ENCODE results near the gene UBXN4. TPM values are rescaled to one million over a fixed set of nuclear protein-coding genes. Genes with fewer than 3 reads are reported as not detected.
A peak's percentile ranks its signal among the peaks of the same experiment; 100 is the strongest.

The UBXN4 gene
- total and polyA plus RNA-seq, 2 of the 13 experiments (the other 11 are each of a cell fraction or from before 2014, with no cell fraction given): 74.2 to 104 TPM

GRCh38 chr2:135741395-135742324, at the start of gene UBXN4 (continued):
- TF ChIP-seq RFX5 (IDR thresholded peaks at IDR 0.05; ENCODE audit: low read depth, low read length) (peak; percentile 55), JUND (CRISPR knock-in tag; IDR thresholded peaks at IDR 0.05) (peak; percentile 97), MED8 (CRISPR knock-in tag; IDR thresholded peaks at IDR 0.05; ENCODE audit: insufficient replicate concordance) (peak; percentile 23), GATAD1 (CRISPR knock-in tag; IDR thresholded peaks at IDR 0.05) (peak; percentile 80), GMEB2 (CRISPR knock-in tag; IDR thresholded peaks at IDR 0.05; ENCODE audit: low read depth) (peak; percentile 95), ZNF484 (CRISPR knock-in tag; IDR thresholded peaks at IDR 0.05; ENCODE audit: borderline replicate concordance, low read depth) (no peak), ZNF414 (CRISPR knock-in tag; IDR thresholded peaks at IDR 0.05) (no peak; the same call in none of the 2 replicates), AGO1 (IDR thresholded peaks at IDR 0.05; ENCODE audit: low read depth, low read length, poor library complexity, severe bottlenecking) (peak; percentile 48), SETDB1 (CRISPR knock-in tag; IDR thresholded peaks at IDR 0.05; ENCODE audit: borderline replicate concordance) (0 out of 2 replicates have a peak, but pooled peaks have one; percentile 58), ZC3H13 (CRISPR knock-in tag; IDR thresholded peaks at IDR 0.05) (peak; percentile 58; the same call in 1 of the 2 replicates), AKAP8 (CRISPR knock-in tag; IDR thresholded peaks at IDR 0.05) (peak; percentile 45; the same call in 1 of the 2 replicates), NBN (conservative IDR thresholded peaks at IDR 0.05) (no peak), HHEX (CRISPR knock-in tag; IDR thresholded peaks at IDR 0.05) (no peak), CBFB (CRISPR knock-in tag; IDR thresholded peaks at IDR 0.05) (peak; percentile 78; the same call in 1 of the 2 replicates), ZBTB1 (CRISPR knock-in tag; IDR thresholded peaks at IDR 0.05; ENCODE audit: borderline replicate concordance) (no peak; the same call in 1 of the 2 replicates)
- TF ChIP-seq, protein P1, sequence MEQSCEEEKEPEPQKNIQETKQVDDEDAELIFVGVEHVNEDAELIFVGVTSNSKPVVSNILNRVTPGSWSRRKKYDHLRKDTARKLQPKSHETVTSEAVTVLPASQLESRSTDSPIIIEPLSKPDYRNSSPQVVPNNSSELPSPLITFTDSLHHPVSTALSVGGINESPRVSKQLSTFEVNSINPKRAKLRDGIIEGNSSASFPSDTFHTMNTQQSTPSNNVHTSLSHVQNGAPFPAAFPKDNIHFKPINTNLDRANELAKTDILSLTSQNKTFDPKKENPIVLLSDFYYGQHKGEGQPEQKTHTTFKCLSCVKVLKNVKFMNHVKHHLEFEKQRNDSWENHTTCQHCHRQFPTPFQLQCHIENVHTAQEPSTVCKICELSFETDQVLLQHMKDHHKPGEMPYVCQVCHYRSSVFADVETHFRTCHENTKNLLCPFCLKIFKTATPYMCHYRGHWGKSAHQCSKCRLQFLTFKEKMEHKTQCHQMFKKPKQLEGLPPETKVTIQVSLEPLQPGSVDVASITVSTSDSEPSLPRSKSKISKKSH (CRISPR knock-in tag; IDR thresholded peaks at IDR 0.05; ENCODE audit: borderline replicate concordance): peak; percentile 72
- TF ChIP-seq, protein P2, sequence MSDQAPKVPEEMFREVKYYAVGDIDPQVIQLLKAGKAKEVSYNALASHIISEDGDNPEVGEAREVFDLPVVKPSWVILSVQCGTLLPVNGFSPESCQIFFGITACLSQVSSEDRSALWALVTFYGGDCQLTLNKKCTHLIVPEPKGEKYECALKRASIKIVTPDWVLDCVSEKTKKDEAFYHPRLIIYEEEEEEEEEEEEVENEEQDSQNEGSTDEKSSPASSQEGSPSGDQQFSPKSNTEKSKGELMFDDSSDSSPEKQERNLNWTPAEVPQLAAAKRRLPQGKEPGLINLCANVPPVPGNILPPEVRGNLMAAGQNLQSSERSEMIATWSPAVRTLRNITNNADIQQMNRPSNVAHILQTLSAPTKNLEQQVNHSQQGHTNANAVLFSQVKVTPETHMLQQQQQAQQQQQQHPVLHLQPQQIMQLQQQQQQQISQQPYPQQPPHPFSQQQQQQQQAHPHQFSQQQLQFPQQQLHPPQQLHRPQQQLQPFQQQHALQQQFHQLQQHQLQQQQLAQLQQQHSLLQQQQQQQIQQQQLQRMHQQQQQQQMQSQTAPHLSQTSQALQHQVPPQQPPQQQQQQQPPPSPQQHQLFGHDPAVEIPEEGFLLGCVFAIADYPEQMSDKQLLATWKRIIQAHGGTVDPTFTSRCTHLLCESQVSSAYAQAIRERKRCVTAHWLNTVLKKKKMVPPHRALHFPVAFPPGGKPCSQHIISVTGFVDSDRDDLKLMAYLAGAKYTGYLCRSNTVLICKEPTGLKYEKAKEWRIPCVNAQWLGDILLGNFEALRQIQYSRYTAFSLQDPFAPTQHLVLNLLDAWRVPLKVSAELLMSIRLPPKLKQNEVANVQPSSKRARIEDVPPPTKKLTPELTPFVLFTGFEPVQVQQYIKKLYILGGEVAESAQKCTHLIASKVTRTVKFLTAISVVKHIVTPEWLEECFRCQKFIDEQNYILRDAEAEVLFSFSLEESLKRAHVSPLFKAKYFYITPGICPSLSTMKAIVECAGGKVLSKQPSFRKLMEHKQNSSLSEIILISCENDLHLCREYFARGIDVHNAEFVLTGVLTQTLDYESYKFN (CRISPR knock-in tag; conservative IDR thresholded peaks at IDR 0.05): peak; percentile 32
- TF ChIP-seq, protein P3, sequence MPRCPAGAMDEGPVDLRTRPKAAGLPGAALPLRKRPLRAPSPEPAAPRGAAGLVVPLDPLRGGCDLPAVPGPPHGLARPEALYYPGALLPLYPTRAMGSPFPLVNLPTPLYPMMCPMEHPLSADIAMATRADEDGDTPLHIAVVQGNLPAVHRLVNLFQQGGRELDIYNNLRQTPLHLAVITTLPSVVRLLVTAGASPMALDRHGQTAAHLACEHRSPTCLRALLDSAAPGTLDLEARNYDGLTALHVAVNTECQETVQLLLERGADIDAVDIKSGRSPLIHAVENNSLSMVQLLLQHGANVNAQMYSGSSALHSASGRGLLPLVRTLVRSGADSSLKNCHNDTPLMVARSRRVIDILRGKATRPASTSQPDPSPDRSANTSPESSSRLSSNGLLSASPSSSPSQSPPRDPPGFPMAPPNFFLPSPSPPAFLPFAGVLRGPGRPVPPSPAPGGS (CRISPR knock-in tag; IDR thresholded peaks at IDR 0.05): 0 out of 2 replicates have a peak, but pooled peaks have one; percentile 68

Data from HepG2 (cell line).